Lung (tissue), 12 donors: ENCODE results near the gene RNF121. TPM values are rescaled to one million over a fixed set of nuclear protein-coding genes. Genes with fewer than 3 reads are reported as not detected.
A peak's percentile ranks its signal among the peaks of the same experiment; 100 is the strongest.

ENCODE experiments used
- ATAC-seq: fragments of 200-7000 bp; cut with Tn5 transposase; one replicate; pipeline ENCODE4 v1.9.1; 2020; ENCODE audit warnings: moderate number of reproducible peaks; ENCODE audit not compliant: insufficient read depth, low FRiP score
- DNase-seq, 3 donors: peaks; one replicate each; pipeline ENCODE4 v3.0.0-alpha.2; 2013 to 2017
- H3K27ac ChIP-seq, 2 donors: one replicate each; pipeline ENCODE4 v1.5.1; 2013; ENCODE audit warnings: mild to moderate bottlenecking in 2 of 2, moderate library complexity in 2 of 2, control low read depth in 1 of 2, inconsistent platforms in 1 of 2, low read depth in 1 of 2, low read length in 1 of 2
- H3K27me3 ChIP-seq, 3 donors: one replicate each; pipeline ENCODE4 v1.5.1; 2013; ENCODE audit warnings: low read length in 2 of 3; ENCODE audit not compliant: control insufficient read depth in 3 of 3, insufficient read depth in 3 of 3
- H3K36me3 ChIP-seq, 4 donors: one replicate each; pipeline ENCODE4 v1.5.1; 2013; ENCODE audit warnings: low read length in 4 of 4, mild to moderate bottlenecking in 1 of 4, moderate library complexity in 1 of 4; ENCODE audit not compliant: control insufficient read depth in 4 of 4, insufficient read depth in 4 of 4
- H3K4me1 ChIP-seq, 5 donors: one replicate each; pipeline ENCODE4 v1.5.1; 2013; ENCODE audit warnings: low read length in 5 of 5, mild to moderate bottlenecking in 2 of 5, moderate library complexity in 1 of 5; ENCODE audit not compliant: control insufficient read depth in 5 of 5, insufficient read depth in 5 of 5
- H3K4me3 ChIP-seq: one replicate; pipeline ENCODE4 v1.5.1; 2013; ENCODE audit warnings: mild to moderate bottlenecking, control low read depth, moderate library complexity
- H3K9ac ChIP-seq, 2 donors: one replicate each; pipeline ENCODE4 v1.5.1; 2013; ENCODE audit warnings: low read length in 2 of 2, control low read depth in 1 of 2; ENCODE audit not compliant: insufficient read depth in 1 of 2
- H3K9me3 ChIP-seq, 4 donors: one replicate each; pipeline ENCODE4 v1.5.1; 2013; ENCODE audit warnings: low read length in 3 of 4, mild to moderate bottlenecking in 1 of 4, moderate library complexity in 1 of 4; ENCODE audit not compliant: control insufficient read depth in 4 of 4, insufficient read depth in 3 of 4
- CTCF ChIP-seq: IDR thresholded peaks from 2 replicates; pipeline ENCODE4 v1.5.1; 2012; ENCODE audit warnings: mild to moderate bottlenecking; ENCODE audit errors: control extremely low read depth, extremely low read depth
- WGBS, 2 donors: extraction: QIAGEN DNeasy Blood & Tissue Kit; methylation state at CpG; one replicate each; pipeline ENCODE4 v1.1.7; 2013; 5-methylcytosine and 5-hydroxymethylcytosine counted together
- polyA plus RNA-seq, 2 donors: library from polyadenylated mRNA; stranded (reverse); fragments of 200-250 nt; gene quantifications; one replicate each; pipeline ENCODE4 v1.2.1, GENCODE V29; 2013
- total RNA-seq, 2 donors: library from RNA; depleted of rRNA in 1 of 2; stranded (reverse); fragments of >200 nt in 1 of 2; gene quantifications; one replicate each; pipeline ENCODE4 v1.2.1, GENCODE V29; 2014 to 2021
- donor health status: control.
- donor health status: control.
- donor health status: Bipolar disorder and iron deficiency.
- donor health status: healthy.
- donor health status: DM: yes; HTN: yes; CAD: no.

RNF121 gene
- total and polyA plus RNA-seq, 4 donors, result 14.0 to 30.2 (median 27.6) TPM

DNA sequence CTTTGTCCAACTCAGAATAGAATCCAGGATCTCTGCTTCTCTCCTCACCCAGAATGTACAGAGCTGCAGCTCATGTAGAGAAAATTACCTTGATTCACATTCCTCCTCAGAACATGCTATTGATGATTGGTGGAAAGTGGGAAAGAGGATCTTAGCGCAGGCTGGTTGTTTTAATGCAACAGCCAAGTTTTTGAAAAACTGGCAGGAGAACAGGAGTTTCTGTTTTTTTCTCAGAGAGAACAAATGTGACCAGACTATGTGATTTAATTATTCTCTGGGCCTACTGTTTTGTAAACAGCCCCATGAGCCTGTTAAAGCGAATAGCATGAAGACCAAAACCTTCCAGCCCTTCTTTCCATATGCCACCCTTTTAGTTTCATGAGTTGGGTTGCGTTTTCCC is 50.8 kb downstream of the RNF121 start:
- Histone ChIP-seq H3K9me3 (no peaks in the 10 kb centered on the region), H3K27me3 (no peaks in the 10 kb centered on the region), H3K27ac (no peak overlapping the region), H3K4me3 (no peak overlapping the region), H3K4me1 (peaks cover 0 to 6% (median 0%) of the 10 kb centered on the region in 5 donors), H3K36me3 (peaks cover 0 to 6% (median 2%) of the 10 kb centered on the region in 4 donors), H3K9ac (no peak overlapping the region)
- no peak for ATAC-seq
- no peak for TF ChIP-seq CTCF
- 90 to 96% methylated on average over 3 of the region's 3 CpGs for WGBS, 2 donors
- peak in 1 of 3 donors; percentile 65 for DNase-seq

- no peak for ATAC-seq
These were observed 57.3 kb downstream of the RNF121 start for GRCh38 chr11:71986131-71986530.

GRCh38 chr11:71987521-71987920 is 58.7 kb downstream of the RNF121 start:
- no peak for DNase-seq
- peaks cover 0 to 16% (median 1%) of the 10 kb centered on the region in 5 donors for H3K4me1 ChIP-seq
- H3K27me3 ChIP-seq, result no peaks in the 10 kb centered on the region
- H3K9ac ChIP-seq, result no peak overlapping the region
- H3K36me3 ChIP-seq, result peaks cover 0 to 8% (median 5%) of the 10 kb centered on the region in 4 donors
- TF ChIP-seq CTCF, result no peak
- H3K27ac ChIP-seq, result no peak overlapping the region
- ATAC-seq, result no peak
- no peaks in the 10 kb centered on the region for H3K9me3 ChIP-seq
- H3K4me3 ChIP-seq, result no peak overlapping the region
- WGBS, 2 donors, result 42 to 44% methylated on average over 2 of the region's 2 CpGs

More at GRCh38 chr11:71986131-71986530, 57.3 kb downstream of the RNF121 start:
- Histone ChIP-seq H3K4me3 (no peak overlapping the region), H3K9me3 (no peaks in the 10 kb centered on the region), H3K4me1 (peaks cover 0 to 16% (median 1%) of the 10 kb centered on the region in 5 donors), H3K9ac (no peak overlapping the region), H3K27ac (no peak overlapping the region), H3K27me3 (no peaks in the 10 kb centered on the region), H3K36me3 (peaks cover 0 to 9% (median 5%) of the 10 kb centered on the region in 4 donors)
- DNase-seq, result no peak
- WGBS, 2 donors, result 61 to 81% methylated on average over 2 of the region's 2 CpGs
- TF ChIP-seq CTCF, result no peak

DNA sequence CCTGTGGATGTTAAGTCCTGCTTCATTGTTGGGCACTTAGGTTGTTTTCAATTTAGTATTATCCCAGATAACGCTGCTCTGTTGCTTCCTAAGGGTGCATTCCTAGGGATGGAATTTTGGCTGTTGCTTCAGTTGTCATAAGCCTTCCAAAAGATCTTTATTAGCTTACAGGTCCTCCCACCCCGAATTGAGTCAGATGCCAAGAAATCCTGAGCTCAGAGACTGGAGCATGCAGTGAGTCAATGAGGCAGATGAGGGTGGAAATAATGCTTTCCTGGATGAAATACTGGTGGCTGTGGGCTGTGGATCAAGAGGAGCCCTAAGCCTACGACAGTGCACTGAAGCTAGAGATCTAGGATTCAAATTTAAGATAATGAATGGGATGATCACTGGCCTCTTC is 59.2 kb downstream of the RNF121 start:
- H3K27ac ChIP-seq, result no peak overlapping the region
- WGBS, 2 donors, result 83 to 91% methylated on average over 3 of the region's 3 CpGs
- H3K4me3 ChIP-seq, result no peak overlapping the region
- no peaks in the 10 kb centered on the region for H3K27me3 ChIP-seq
- peaks cover 0 to 16% (median 1%) of the 10 kb centered on the region in 5 donors for H3K4me1 ChIP-seq
- TF ChIP-seq CTCF, result no peak
- H3K9me3 ChIP-seq, result no peaks in the 10 kb centered on the region
- peak overlapping the region in 1 of 2 donors; percentile 5 for H3K9ac ChIP-seq
- ATAC-seq (no peak), DNase-seq (peak in 2 of 3 donors; percentile 52 to 57)
- peaks cover 0 to 8% (median 5%) of the 10 kb centered on the region in 4 donors for H3K36me3 ChIP-seq
